Activated CD4-positive, alpha-beta T cell treated with anti-CD3 and anti-CD28 coated beads, Interleukin-10, Interleukin-2, amounts not matched to agents 100 ng/mL and 50 ng/mL, durations not matched to agents 16 hours and 8 hours (primary cell): ENCODE data around the gene PRKCB.
"Not testable (repeated sequence)": the region's sequence is repeated elsewhere in the genome, so short reads cannot be mapped to it uniquely, and the experiment has no call there.

ENCODE experiments used
- DNase-seq: peaks from one replicate; pipeline ENCODE4 v3.0.0-alpha.2; 2020

PRKCB gene

DNA sequence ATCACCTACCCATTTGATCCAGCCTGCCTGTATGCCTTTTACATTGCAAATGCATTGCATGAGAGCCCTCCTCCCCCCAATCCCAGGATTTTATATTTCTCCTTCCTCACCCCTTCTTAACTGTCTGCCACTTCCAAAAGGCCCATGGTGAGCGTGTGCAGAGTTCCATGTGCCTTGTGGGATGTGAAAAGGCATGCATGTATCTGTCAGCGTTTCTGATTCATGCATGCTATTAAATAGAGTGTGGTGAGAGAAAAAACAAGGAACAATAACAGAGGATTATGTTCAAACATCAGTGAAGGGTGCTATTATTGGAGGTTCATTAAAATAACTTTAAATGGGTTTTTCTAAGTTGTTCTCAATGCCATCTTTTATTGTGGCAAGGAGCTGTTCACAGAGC is 359.4 kb downstream of the PRKCB start:
- no peak for DNase-seq

DNA sequence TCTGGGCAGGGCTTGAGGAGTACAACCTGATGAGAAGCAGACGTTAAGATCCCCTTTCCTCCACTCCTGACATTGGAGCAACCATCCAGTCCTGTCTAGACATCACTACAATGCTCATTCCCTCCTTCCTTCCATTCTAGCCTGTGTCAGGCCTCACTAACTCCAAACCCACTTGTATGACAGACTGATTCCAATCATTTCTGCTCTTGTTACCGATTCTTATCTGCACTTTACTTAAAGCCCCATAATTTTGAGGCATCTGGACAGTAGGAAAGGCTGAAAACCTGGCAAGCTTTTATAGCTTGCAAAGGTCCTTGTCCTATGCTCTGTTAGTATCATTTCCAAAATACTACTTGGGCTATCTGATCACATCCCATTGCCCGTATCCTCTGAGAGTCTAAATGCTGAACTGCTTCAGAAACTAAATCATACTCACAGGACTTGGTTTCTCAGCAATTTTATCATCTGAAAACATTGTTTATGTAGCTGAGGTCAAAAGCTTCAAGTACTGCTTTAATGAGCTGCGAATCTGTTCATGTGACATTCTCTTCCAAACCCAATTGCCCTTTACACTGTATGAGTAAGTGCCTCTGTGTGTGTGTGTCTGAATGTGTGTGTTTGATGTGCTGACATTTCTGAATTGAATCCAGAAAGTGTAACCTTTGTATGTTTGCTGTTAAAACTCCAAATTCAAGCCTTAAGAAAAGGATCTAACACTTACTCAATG is 363.2 kb downstream of the PRKCB start:
- DNase-seq: no peak

DNA sequence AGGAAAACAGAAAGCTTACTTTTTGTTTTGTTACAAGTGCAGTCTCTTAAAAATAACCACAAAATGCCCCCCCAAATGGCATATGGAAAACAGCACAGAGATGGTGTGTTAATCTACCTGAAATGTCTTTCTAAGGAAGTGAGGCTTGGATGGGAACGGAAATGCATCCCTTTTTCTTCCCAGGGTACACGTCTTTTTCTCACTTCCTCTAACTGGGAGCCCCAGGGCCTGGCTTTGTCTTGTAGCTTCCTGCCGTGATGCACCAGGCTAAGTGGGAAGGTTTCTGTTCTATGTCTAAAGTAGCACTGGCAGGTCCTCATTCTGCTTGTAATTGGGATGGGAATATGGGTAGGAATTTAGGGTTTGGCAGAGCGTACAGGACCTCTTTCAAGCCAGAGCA is 367.9 kb downstream of the PRKCB start:
- no peak for DNase-seq

DNA sequence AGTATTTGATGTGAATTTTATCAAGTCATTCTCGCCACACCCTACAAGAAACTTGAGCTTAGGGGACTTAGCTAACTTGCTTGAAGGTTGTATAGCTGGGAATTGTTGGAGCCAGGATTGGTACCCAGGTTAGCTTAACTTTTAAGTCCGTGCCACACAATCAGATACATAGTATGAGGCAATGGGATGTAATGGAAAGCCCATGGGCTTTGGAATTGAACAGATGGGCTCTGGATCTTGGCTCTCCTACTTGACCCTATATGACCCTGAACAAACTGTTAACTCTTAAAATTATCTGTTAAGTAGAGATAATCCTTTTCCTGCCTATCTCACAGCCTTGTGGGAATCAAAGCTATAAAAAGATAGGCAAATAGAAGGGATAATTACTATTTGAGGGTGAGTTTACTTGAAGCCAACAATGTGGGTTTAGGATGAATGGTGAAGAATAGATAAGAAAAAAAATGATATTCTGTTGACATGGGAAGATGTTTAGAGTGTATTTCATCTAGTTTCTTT is 368.4 kb downstream of the PRKCB start:
- DNase-seq: no peak

DNA sequence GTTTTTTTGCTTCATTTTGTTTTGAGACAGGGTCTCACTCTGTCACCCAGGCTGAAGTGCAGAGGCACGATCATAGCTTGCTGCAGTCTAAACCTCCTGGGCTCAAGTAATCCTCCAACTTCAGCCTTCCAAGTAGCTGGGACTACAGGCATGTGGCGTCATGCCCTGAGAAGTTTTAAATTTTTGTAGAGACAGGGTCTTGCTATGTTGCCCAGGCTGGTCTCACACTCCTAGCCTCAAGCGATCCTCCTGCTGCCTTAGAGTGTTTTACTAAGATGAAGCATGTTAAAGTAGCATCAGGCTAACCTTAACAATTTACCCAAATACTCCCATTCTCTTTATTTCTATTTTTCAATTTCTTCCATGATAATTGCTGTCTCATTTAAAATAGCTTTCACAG is 371.1 kb downstream of the PRKCB start:
- no peak for DNase-seq

DNA sequence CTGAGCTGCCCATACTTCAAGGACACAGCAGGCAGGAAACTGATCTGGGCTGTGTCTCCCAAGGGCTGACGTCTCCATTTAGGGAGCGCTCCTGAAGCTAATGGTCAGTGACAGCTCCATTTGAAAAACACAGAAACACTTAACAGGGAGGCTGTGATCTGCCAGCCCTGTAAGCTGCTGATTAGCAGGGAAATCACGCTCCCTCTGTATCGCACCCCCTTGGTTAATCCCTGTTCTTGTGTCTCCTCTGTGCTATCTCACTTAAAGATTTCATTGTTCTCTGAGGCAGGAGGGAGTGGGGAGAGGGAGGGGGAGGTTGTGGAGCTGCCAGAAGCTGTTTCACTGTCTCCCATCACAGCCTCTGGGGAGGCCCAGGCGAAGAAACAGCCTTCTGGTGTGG is 372.9 kb downstream of the PRKCB start:
- DNase-seq: no peak

DNA sequence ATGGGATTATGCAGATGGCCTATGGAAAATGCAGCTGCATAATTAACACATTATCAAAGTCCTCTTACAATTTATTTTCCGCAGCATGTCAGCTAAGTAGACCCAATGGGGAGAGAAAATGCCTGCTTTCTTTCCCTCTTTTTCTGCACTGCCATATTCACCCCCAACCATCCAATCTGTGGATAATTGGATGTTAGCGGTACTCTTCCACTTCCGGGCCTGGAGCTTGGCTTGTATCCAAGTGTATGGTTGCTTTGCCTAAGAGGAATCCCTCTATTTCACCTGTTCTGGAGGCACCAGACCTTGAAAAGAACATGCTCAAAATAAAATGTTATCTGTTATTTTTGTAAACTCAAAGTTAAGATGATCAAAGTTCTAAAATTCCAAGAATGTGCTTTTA is 379.2 kb downstream of the PRKCB start:
- DNase-seq: no peak

DNA sequence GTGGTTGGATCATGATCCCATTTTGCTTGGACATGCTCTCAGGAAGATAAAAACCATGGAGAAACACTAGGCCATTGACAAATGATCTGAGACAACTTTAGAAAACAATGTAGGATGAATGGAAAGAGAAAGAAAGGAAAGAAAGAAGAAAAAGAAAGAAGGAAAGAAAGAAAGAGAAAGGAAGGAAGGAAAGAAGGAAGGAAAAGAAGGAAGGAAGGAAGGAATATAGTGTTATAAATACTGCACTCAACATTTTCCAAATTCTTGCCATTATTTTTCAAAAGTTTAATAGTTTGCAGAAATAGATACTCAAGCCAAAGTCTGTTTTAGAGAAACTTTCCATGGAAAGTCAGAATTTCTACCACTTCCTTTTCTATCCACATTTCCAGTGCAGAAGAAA is 381.2 kb downstream of the PRKCB start:
- DNase-seq: no peak

DNA sequence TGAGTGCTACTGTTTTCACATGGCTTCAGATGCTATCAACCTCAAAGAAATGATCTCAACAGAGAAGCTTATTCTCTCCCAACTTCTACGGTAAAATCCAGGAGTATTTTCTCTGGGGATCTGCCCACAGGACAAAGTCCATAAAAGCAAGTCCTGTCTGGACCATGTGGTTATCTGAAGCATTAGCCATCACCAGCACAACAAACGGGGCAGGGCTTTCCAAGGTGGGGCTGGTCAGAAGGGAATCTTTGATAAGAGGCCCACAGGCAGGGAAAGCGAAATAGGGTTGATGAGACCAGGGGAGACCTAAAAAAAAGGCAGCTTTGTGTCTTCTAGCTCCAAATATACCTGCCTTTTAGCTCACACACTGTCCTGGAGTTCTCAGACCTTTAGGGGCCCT is 381.7 kb downstream of the PRKCB start:
- DNase-seq: no peak

DNA sequence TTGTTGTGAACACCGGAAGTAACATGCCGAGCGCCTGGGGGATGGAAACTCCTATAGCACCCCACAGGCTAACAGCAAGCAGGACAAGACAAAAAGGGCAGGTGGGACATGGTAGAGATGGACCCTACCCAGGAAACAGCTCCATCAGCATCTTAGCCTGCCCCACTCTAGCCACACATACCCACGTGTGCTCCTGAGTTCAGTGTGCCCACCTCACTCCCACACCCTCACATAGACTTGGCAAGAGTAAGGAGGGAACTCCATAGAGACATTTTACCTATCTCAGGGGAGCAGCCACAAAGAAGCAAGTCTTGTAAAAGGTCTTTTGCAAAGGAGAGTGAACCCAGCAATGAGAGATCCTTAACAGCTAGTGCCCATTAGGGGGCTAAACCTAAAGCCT is 382.5 kb downstream of the PRKCB start:
- no peak for DNase-seq

DNA sequence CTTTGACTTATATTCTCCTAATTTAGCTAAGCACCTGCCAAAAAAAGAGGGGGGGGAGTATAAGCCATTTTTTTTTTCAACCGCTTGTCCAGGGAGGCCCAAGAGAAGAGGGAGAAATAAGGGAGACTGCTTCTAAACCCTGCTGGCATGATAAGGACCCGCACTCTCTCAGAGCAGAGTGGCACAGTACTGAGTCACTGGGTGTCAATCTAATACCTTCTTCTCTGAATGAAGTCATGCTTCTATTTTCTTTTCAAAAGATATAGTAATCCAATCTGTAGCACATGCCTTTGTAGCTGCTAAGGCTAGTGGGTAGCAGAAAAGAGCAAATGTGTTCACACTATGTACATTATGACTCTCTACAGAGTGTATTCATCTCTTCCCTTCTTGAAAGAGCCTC is 385.4 kb downstream of the PRKCB start:
- no peak for DNase-seq

DNA sequence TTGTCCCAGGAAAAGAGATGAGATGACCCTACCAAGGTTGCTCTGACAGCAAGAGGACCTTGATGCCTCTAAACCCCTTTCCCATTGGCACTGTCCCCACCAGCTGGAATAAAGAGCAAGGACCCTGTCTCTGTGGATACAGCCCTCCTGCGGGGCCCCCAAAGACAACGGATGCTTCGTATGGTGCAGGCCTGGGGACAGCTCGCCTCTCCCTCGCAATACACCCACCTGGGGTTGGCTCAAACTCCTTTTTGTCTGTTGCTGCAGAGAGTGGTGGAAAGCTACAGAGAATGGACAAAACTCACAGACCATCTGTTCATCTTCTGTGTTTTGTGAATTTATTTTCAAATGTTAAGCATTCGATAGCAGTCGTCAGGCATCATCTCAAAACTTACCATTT is 392.7 kb downstream of the PRKCB start:
- DNase-seq: no peak

DNA sequence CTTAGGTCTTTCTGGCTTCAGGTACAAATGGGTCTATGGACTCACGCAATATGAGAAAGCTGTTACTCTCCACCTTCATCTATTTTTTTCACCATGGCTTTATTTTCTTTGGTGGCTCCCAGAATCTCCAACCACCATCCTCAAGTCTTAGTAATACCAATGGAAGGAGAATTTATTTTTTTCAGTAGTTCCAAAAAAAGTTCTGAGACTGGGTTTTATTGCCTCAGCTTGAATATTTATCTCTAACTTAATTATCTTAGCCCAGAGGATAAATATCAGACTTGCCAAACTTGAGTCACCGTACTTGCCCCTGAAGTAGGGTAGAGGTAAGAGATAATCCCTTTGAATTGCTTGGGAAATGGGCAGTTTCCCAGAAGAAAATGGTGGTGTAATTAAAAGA is 397.2 kb downstream of the PRKCB start:
- DNase-seq: no peak

DNA sequence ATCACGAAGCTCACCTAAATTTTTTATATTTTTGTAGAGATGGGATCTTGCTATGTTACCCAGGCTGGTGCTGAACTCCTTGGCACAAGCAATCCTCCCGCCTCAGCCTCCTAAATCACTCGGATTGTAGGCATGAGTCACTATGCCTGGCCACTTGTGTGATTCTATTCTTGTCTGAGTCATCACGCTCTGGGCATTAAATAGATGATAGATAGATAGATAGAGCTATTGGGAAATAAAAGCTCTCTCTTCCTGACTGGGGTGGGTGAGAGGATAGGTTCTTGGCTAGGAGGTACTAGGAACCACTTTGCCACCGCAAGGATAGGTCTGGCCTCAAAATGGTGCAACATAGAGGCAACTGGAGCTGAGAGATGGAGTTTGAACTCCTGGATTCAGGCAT is 399.0 kb downstream of the PRKCB start:
- no peak for DNase-seq

DNA sequence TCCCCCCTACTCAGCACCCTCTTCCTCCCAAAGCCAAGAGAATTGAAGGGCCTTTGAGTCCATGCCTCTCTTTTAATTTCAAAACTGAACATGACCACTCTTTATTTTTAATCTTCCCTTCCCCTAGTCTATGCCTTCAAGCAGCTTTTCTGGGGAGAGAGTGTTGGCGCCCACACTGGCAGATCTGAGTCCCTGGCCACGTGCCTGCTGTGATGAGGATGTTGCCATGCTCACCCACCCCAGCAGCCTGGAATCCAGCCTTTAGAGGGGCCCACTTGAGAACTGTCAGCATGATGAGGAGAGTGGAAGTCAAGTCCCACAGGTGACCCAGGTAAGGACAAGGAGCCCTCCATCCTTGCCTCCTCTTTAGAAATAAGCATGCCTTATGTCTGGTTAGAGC is 400.0 kb downstream of the PRKCB start:
- no peak for DNase-seq

DNA sequence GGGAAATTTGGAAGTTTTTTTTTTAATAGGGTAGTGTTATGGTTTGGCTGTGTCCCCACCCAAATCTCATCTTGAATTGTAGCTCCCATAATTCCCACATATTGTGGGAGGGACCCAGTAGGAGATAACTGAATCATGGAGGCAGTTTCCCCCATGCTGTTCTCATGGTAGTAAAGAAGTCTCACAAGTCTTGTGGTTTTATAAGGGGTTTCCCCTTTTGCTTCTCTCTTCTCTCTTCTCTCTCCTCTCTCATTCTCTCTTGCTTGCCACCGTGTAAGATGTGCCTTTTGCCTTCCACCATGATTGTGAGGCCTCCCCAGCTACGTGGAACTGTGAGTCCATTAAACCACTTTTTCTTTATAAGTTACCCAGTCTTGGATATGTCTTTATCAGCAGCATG is 403.1 kb downstream of the PRKCB start:
- not testable (repeated sequence) for DNase-seq

DNA sequence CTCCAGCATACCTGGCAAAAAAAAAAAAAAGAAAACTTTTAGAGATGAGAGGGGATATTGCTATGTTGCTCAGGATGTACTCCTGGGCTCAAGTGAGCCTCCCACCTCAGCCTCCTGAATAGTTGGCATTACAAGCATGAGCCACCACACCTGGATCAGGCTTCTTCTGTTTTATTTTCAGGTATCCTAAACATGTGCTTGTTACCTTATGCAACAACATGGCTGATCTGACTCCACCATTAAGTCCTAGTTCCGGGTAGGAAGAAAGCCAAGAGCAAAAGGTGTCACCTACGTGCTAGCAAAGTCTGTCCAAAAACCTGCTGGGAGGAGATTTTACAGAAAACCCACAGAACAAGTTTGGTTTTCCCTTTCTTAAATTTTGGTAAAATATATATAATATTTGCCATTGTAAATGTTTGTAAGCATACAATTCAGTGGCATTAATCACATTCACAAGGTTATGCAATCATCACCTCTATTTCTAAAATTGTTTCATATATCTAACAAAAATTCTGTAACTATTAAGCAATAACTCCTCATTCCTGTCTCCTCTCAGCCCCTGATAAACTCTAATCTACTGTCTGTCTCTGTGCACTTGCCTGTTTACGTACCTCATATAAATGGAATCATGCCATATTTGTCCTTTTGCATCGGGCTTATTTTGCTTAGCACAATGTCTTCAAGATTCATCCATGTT is 411.3 kb downstream of the PRKCB start:
- DNase-seq: no peak

DNA sequence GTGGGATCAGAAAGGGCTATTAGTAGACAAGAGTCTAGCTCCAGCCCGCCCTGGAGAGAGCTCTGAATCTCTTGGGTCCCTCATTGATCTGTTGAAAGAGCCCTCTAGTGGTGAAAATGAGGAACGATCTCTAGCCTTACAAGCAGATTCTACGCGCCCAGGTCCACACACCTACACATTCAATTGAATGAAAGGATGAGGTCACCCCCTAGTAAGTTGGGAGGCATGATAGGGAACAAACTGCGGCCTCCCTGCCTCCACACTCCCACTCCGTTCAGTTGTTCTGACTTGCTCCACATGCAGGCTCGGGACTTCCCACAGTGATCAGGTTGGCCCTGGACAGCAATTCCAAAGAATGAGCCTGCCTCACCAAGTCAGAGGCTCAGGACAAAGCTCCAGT is 417.4 kb downstream of the PRKCB start:
- DNase-seq: peak; percentile 66

DNA sequence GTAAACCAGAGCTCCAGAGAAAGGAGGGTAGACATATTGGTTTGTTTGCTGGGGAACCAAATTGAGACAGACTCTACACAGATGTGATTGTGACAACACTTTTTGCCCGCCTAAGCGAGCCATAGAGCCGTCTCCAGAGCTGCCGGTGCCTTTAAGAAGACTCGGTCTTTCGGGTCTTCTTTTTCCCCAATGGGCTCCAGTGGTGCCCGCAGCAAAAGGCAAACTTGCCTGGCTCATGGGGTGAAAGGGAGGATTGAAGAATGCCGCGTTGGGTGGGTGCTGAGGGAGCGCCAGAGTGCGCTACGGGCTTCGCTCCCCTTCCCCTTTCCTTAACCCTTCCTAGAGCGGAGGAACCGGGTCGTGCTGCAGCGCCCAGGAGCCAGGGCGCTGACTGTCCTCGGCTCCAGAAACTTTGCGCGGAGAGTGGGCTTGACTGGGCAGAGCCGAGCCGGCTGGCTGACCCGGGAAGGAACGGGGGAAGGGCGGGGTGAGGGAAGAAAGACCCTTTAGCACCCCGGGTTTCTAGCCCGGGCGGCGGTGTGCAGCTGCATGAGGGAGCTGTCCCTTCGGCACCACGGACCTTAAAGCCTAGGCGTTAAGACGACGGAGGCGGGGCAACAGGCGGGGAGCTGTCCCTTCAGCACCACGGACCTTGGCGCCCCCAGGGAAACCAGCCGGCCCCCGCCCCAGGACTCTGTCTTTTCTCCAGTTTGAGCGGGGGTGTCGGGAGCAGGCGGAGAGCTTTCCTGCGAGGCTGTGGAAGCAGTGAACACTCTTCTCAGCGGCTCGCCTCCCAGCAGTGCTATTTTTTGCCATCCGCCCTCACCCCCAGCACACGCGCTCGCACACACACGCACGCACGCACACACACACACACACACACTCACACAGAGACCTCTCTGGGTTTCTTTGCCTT is 419.9 kb downstream of the PRKCB start, which contains the start of gene CACNG3:
CACNG3 (plus strand) TSS at position 880 of the 916 bp plus-strand sequence. CDS start 420 bp downstream, outside the sequence.
- DNase-seq: peak; percentile 56

DNA sequence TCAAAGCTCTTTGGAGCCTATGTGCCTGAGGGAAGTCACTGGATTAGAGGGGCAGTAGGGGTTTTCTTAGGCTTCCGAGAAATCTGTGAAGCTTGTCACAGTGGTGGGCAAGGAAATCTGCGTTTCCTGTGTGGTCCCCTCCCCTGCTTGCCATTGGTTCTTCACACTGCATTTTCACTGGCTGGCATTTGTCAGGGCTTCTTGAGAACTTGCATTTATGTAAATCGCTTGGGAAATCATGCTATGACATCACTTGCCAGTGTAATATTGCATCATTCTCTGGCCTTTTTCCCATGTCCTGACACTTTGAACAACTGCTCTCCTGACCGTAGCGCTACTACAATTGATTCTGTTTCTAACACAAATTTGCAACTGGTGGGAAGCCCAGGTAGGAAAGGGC is 422.2 kb downstream of the PRKCB start:
- no peak for DNase-seq

DNA sequence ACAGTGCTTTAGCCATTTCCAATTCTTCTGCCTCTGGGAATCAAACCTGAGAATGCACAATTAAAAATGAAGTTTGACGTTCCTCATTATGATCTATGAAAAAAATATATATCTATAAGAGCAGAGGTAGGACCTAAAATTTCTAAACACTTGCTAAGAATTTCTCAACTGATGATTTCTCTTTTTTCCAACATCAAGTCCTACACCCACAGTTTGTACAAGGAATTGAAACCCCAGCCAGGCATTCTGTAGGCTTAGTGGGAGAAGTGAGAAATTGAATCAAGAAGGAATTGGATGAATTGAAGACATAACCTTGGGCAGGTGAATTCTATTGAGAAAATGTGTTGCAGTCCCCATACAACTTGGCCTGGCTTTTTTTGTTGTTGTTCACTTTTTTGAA is 423.0 kb downstream of the PRKCB start:
- no peak for DNase-seq

DNA sequence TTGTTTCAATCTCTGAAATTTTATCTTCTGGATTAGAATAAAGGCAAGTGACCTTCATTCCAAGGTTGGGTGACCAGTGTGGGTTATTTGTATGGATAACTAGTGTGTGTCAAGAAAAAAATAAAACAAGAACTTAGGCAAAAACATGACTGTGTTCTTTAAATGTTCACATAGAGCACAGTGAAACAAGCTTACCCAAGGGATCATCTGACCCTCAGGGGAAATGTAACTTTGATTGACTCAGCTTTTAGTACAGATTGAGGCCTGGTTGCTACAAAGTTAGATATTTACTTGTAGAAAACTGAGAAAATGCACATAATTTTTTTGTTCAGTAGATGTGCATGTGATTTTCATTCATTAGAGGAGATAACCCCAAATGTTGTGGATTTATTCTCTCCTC is 427.0 kb downstream of the PRKCB start:
- DNase-seq: no peak
